ENCODE data around the gene NCAPD2. TPM values are rescaled to one million over a fixed set of nuclear protein-coding genes. Genes with fewer than 3 reads are reported as not detected.
A peak's percentile ranks its signal among the peaks of the same experiment; 100 is the strongest.

NCAPD2 gene
- total and polyA plus RNA-seq, 2 of the 4 experiments (the other 2 are of a cell fraction) = 35.6 to 57.9 TPM

- Histone ChIP-seq H3K4me2 (ENCODE audit: low read depth, low read length) (no peak overlapping the region), H2BK5ac (ENCODE audit: low read depth, low read length, poor library complexity, severe bottlenecking) (peak overlapping the region; percentile 97), H2AK9ac (replicated peaks; ENCODE audit: low read depth, low read length, poor library complexity) (peak overlapping the region; percentile 93), H2BK15ac (ENCODE audit: low read depth, low read length) (peak overlapping the region; percentile 97), H4K91ac (ENCODE audit: insufficient read depth, low read depth, low read length) (peak overlapping the region; percentile 96), H3K79me1 (ENCODE audit: low read depth in 1 of 2, low read length in 2 of 2) (peaks cover 42 to 60% of the 10 kb centered on the region in 2 experiments), H3K23ac (ENCODE audit: low read depth, low read length) (peak overlapping the region; percentile 96; the same call in 1 of the 2 replicates), H4K5ac (ENCODE audit: low read depth, low read length) (peak overlapping the region; percentile 99), H4K20me1 (ENCODE audit: insufficient read depth, low read length) (no peaks in the 10 kb centered on the region), H3K4me3 (ENCODE audit: insufficient read depth, low read depth, low read length) (no peak overlapping the region), H3K36me3 (ENCODE audit: control insufficient read depth, insufficient read depth, low read length) (peaks cover 19% of the 10 kb centered on the region), H3K14ac (replicated peaks; ENCODE audit: low read depth, low read length) (peak overlapping the region; percentile 94), H3K27me3 (ENCODE audit: control insufficient read depth, insufficient read depth, low read length) (no peaks in the 10 kb centered on the region), H3K9ac (ENCODE audit: low read depth, low read length) (peak overlapping the region; percentile 37; the same call in 1 of the 2 replicates), H3K9me3 (ENCODE audit: control insufficient read depth, insufficient read depth, low read length) (no peaks in the 10 kb centered on the region), H2AFZ (replicated peaks; ENCODE audit: low read length, poor library complexity) (peak overlapping the region; percentile 63), H3K4me1 (ENCODE audit: control insufficient read depth, insufficient read depth, low read length) (peaks cover 10% of the 10 kb centered on the region), H3K4ac (ENCODE audit: low read depth, low read length) (peak overlapping the region; percentile 96), H3K56ac (ENCODE audit: extremely low read depth, insufficient read depth, low read length) (peak overlapping the region; percentile 88; the same call in 1 of the 2 replicates), H3K9me1 (ENCODE audit: insufficient read depth, low read length) (no peaks in the 10 kb centered on the region; the same call in none of the 2 replicates), H3K27ac (ENCODE audit: insufficient read depth, low read length) (peak overlapping the region; percentile 93), H3K18ac (ENCODE audit: low read depth, low read length) (peak overlapping the region; percentile 100), H2BK120ac (ENCODE audit: low read depth, low read length) (peak overlapping the region; percentile 97), H4K8ac (ENCODE audit: low read depth in 2 of 2, low read length in 2 of 2) (peak overlapping the region; percentile 98 to 99), H2BK20ac (ENCODE audit: low read depth, low read length) (peak overlapping the region; percentile 90), H2AK5ac (ENCODE audit: low read depth, low read length) (peak overlapping the region; percentile 93)
- ChIA-PET CTCF (interaction anchor here (0.6 to 0.7 kb wide), 3 partner anchors 12 to 328 kb away, joined by 3 to 6 read pairs (median 4); no protein-coding TSS in a partner anchor), POLR2A (ENCODE audit: unreplicated experiment) (interaction anchor here (1.3 kb wide), 1 partner anchor 27 kb away, joined by 15 read pairs; the partner anchor contains the start of gene GAPDH)
- in situ Hi-C loops (cut with MboI; ENCODE audit: low sequenced_read_pairs) = no loop called here
- ATAC-seq (ENCODE audit: low read depth) = peak; percentile 86
- 80% methylated on average over 1 of the region's 12 CpGs; no CpG with 5 or more reads in 1 of the 2 experiments for WGBS, 2 experiments (ENCODE audit: extremely low coverage in 2 of 2, insufficient read length in 1 of 2)
- dilution Hi-C loops (cut with HindIII; ENCODE audit: low sequenced_read_pairs, unreplicated experiment) = no loop called here
- TF ChIP-seq RAD21 (IDR thresholded peaks at IDR 0.05; ENCODE audit: low read length) (no peak), CEBPB (IDR thresholded peaks at IDR 0.05; ENCODE audit: low read depth, low read length) (peak; percentile 22; the same call in 1 of the 2 replicates), ELK1 (IDR thresholded peaks at IDR 0.05; ENCODE audit: borderline replicate concordance, low read depth, low read length) (no peak), BHLHE40 (IDR thresholded peaks at IDR 0.05; ENCODE audit: low read depth, low read length) (no peak), FOS (IDR thresholded peaks at IDR 0.05; ENCODE audit: low read depth, low read length) (no peak)
- no TSS peak for BruUV-seq (replicated peaks)
- intact Hi-C loops (cut with micrococcal nuclease) = no loop called here
- DNase-seq = peak; percentile 42
These were observed 13.4 kb downstream of the NCAPD2 start for GRCh38 chr12:6507102-6507998.
